ENCODE results near the gene CREBBP.

- TF ChIP-seq CTCF (conservative IDR thresholded peaks at IDR 0.05 in 1 of 2, IDR thresholded peaks at IDR 0.05 in 1 of 2; ENCODE audit: low read depth in 1 of 2, low read length in 2 of 2), result no peak
- no peak for TF ChIP-seq EZH2 (IDR thresholded peaks at IDR 0.05; ENCODE audit: low read length, missing control alignments)
These were observed 30.6 kb downstream of the CREBBP start for GRCh38 chr16:3849751-3850543.
